ENCODE data around the gene MRAP. TPM values are rescaled to one million over a fixed set of nuclear protein-coding genes. Genes with fewer than 3 reads are reported as not detected.

The MRAP gene
- polyA plus RNA-seq, 2 of the 4 experiments (the other 2 are of a cell fraction) = not detected

DNA sequence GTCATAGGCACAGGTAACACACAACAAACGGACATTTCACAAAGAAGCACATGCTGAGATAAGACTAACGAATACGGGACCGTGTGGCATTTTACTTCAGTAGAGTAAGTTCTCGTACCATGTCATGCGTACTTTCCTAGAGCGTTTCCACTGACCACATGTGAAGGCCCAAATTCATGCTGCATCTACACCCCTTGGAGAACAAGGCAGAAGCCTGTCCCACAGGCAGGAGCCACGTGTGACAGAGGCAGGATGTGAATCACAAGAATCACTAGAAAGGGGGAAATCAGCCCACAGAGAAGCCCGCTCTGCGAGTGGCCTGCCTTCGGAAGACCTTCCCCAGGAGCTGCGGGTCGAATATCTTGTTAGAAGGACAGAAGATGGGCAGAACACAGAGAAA is 52.3 kb downstream of the MRAP start (continued):
- TF ChIP-seq HOXA7 (CRISPR knock-in tag; IDR thresholded peaks at IDR 0.05) (no peak), HES2 (IDR thresholded peaks at IDR 0.05) (no peak), BHLHE40 (IDR thresholded peaks at IDR 0.05; ENCODE audit: low read depth, low read length) (no peak), RNF2 (IDR thresholded peaks at IDR 0.05; ENCODE audit: borderline replicate concordance, low read depth) (no peak), ZNF302 (CRISPR knock-in tag; IDR thresholded peaks at IDR 0.05) (no peak), CBX2 (IDR thresholded peaks at IDR 0.05; ENCODE audit: borderline replicate concordance, low read depth) (no peak), RCOR1 (IDR thresholded peaks at IDR 0.05; ENCODE audit: low read depth, low read length) (no peak)

DNA sequence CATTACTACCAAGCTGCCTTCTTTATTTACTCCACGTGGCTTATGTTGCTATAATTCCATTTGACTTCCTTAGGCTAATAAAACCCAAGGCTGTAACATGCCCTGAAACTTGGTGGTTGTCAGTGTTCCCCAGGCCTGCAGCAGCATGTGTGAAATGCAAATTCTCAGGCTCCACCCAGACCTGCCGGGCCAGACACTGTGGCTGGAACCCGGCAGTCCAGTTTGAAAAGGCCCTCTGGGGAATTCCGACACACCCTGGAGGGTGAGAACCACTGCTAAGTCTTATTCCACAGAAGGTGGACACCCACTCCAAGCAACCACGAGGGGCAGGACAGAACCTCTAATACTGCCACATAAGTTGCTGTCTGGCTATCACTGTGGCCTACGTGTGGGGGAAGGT is 52.8 kb downstream of the MRAP start:
- ChIA-PET CTCF (interaction anchor here (0.6 kb wide), 1 partner anchor 24 kb away, joined by 3 read pairs; no protein-coding TSS in a partner anchor), POLR2A (no interaction called here)
- H3K27ac ChIP-seq = no peak overlapping the region
- no peak overlapping the region for H3K4me2 ChIP-seq
- DNase-seq (ENCODE audit: low read depth in 1 of 2, low spot score in 1 of 2) (no peak), ATAC-seq (no peak), FAIRE-seq (no peak)
- no peak overlapping the region for H3K4me3 ChIP-seq
- WGBS (ENCODE audit: missing lambda C conversion rate) = 64% methylated on average over 3 of the region's 6 CpGs
- H3K9me3 ChIP-seq = no peaks in the 10 kb centered on the region
- H3K4me1 ChIP-seq = no peaks in the 10 kb centered on the region
- TF ChIP-seq HOXB5 (CRISPR knock-in tag; IDR thresholded peaks at IDR 0.05) (no peak), POLR2AphosphoS2 (conservative IDR thresholded peaks at IDR 0.05; ENCODE audit: low read length) (no peak), RNF2 (IDR thresholded peaks at IDR 0.05; ENCODE audit: borderline replicate concordance, low read depth) (no peak), GATA3 (IDR thresholded peaks at IDR 0.05; ENCODE audit: borderline replicate concordance) (no peak), MAFK (IDR thresholded peaks at IDR 0.05; ENCODE audit: partially characterized antibody) (no peak), MAZ (IDR thresholded peaks at IDR 0.05; ENCODE audit: borderline replicate concordance, low read depth, low read length) (no peak), JUN (IDR thresholded peaks at IDR 0.05) (no peak), CHD4 (IDR thresholded peaks at IDR 0.05; ENCODE audit: borderline replicate concordance) (no peak), EP300 (IDR thresholded peaks at IDR 0.05) (no peak), ZC3H11A (IDR thresholded peaks at IDR 0.05) (no peak), NPAS2 (CRISPR knock-in tag; IDR thresholded peaks at IDR 0.05; ENCODE audit: borderline replicate concordance) (no peak), HMGXB4 (CRISPR knock-in tag; IDR thresholded peaks at IDR 0.05; ENCODE audit: borderline replicate concordance) (no peak)
- TF ChIP-seq, protein P1, sequence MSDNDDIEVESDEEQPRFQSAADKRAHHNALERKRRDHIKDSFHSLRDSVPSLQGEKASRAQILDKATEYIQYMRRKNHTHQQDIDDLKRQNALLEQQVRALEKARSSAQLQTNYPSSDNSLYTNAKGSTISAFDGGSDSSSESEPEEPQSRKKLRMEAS (IDR thresholded peaks at IDR 0.05) = no peak

DNA sequence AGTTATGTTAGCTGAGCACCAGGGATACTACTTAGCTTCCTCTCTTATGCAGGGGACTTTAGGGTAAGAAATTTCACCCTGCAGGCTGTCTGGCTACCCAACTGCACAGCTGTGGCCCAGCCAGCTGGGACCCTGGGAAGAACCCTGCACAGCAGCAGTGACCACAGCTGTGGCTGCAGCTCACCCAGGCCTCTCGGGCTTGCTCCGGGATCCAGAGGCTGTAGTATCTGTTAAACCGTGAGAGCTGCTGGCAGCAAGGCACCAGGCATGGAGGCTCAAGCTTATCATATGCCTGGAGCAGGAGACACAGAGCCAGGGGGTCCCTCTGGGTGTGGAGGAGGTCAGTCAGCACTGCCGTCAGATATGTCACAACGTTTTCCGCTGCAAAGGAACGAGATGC is 53.9 kb downstream of the MRAP start:
- Histone ChIP-seq H3K27ac (no peak overlapping the region), H3K4me1 (no peaks in the 10 kb centered on the region), H3K4me3 (no peak overlapping the region), H3K9me3 (no peaks in the 10 kb centered on the region), H3K4me2 (no peak overlapping the region)
- FAIRE-seq (no peak), DNase-seq (ENCODE audit: low read depth in 1 of 2, low spot score in 1 of 2) (no peak), ATAC-seq (no peak; a peak in 1 of 6 replicates)
- ChIA-PET POLR2A (interaction anchor here (0.5 kb wide), 1 partner anchor 248 kb away, joined by 3 read pairs; no protein-coding TSS in a partner anchor), CTCF (no interaction called here)
- WGBS (ENCODE audit: missing lambda C conversion rate) = 88% methylated on average over 4 of the region's 7 CpGs
- TF ChIP-seq EHMT2 (IDR thresholded peaks at IDR 0.05; ENCODE audit: low read depth) (no peak), BHLHE40 (IDR thresholded peaks at IDR 0.05; ENCODE audit: low read depth, low read length) (no peak), JUN (IDR thresholded peaks at IDR 0.05) (no peak), PBX3 (IDR thresholded peaks at IDR 0.05) (no peak), ZSCAN20 (CRISPR knock-in tag; IDR thresholded peaks at IDR 0.05) (no peak), EP300 (IDR thresholded peaks at IDR 0.05) (no peak), HMGXB4 (CRISPR knock-in tag; IDR thresholded peaks at IDR 0.05; ENCODE audit: borderline replicate concordance) (no peak)

Measured in A549 (cell line).